Epithelial cell of proximal tubule (primary cell): Measurements from ENCODE around the gene FOXN4. TPM values are rescaled to one million over a fixed set of nuclear protein-coding genes. Genes with fewer than 3 reads are reported as not detected.

Source experiments
- DNase-seq: peaks from one replicate; pipeline ENCODE4 v3.0.0-alpha.2; 2011; ENCODE audit warnings: low read depth
- H3K4me3 ChIP-seq: 2 replicates; pipeline ENCODE4 v1.5.1; 2011; ENCODE audit warnings: low read depth, mild to moderate bottlenecking, low read length
- total RNA-seq: library from RNA; depleted of rRNA; stranded (reverse); fragments of >200 nt; gene quantifications from 2 replicates; pipeline ENCODE4 v1.2.3, GENCODE V29; 2015
- TF ChIP-seq, protein P1 (sequence below): conservative IDR thresholded peaks from 2 replicates; pipeline ENCODE4 v1.5.1; 2012; ENCODE audit warnings: low read depth, mild to moderate bottlenecking, low read length

The FOXN4 gene
- total RNA-seq, 1 donor from 2014 or later = not detected

DNA sequence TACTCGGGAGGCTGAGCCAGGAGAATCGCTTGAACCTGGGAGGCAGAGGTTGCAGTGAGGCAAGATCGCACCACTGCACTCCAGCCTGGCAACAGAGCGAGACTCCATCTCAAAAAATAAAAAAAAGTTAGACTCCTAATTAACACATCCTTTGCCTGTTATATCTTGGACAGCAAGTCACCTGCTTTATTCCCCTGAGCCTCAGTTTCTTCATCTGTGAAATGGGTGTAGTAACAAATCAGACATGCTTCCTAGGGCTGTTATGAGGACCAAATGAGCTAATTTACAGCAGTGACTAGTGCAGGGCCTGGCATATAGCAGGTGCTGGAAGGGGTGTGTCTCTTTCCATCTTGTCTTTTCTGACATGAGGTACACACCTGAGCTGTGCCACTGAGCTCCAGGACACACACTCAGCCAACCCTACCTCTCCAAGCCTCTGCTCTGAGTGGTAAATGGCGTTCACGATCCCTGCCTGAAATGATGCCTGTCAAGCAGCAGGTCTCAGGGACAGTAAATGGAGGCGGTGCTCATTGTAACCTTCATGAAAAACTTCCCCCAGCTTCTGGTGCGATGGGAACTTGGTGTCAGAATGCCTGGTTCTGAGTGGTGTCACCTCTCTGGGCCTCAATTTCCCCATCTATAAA, 31.7 kb downstream of the FOXN4 start:
- TF ChIP-seq, protein P1, sequence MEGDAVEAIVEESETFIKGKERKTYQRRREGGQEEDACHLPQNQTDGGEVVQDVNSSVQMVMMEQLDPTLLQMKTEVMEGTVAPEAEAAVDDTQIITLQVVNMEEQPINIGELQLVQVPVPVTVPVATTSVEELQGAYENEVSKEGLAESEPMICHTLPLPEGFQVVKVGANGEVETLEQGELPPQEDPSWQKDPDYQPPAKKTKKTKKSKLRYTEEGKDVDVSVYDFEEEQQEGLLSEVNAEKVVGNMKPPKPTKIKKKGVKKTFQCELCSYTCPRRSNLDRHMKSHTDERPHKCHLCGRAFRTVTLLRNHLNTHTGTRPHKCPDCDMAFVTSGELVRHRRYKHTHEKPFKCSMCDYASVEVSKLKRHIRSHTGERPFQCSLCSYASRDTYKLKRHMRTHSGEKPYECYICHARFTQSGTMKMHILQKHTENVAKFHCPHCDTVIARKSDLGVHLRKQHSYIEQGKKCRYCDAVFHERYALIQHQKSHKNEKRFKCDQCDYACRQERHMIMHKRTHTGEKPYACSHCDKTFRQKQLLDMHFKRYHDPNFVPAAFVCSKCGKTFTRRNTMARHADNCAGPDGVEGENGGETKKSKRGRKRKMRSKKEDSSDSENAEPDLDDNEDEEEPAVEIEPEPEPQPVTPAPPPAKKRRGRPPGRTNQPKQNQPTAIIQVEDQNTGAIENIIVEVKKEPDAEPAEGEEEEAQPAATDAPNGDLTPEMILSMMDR = no peak
- H3K4me3 ChIP-seq = no peak overlapping the region
- DNase-seq = no peak

- H3K4me3 ChIP-seq = no peak overlapping the region
- TF ChIP-seq, protein P1 = no peak
- no peak for DNase-seq
Measured at GRCh38 chr12:109276160-109276559, 32.9 kb downstream of the FOXN4 start.

DNA sequence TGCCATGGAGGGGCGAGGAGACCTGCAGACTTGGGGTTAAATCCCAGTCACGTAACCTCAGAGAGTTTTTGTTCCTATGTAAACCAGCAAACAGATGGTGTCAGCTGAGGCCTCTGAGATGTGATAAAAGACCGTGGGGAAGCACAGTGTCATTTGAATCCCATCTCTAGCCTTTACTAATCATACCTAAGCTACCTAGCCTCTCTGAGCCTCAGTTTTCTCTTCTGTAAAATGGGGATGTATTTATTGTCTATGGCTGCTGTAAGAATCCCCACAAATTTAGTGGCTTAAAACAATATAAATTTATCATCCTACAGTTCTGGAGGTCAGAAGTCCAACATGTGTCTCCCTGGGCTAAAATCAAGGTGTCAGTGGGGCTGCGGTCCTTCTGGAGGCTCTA, 33.9 kb downstream of the FOXN4 start:
- no peak for DNase-seq
- no peak overlapping the region for H3K4me3 ChIP-seq
- TF ChIP-seq, protein P1 = no peak

GRCh38 chr12:109274381-109274780, 34.7 kb downstream of the FOXN4 start:
- no peak for DNase-seq
- TF ChIP-seq, protein P1 = no peak
- H3K4me3 ChIP-seq = no peak overlapping the region

DNA sequence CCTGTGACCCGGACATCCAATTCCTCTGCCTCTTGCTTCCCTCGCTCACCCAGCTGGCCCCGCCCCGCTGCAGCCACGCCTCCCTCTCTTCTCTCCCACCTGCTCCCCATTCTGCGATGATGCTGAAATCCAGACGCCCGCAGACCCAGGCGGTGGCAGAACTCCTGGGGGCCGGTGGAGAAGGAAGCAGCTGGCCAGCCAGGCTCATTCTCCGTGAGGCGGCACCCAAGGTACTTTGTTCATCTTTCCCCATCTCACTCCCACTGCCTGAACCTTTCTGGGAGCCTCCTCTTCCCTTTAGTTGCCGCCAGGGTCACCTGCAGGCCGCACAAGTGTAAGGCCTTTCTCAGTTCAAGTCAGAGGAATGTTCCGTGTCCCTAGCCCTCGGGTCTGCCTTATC, 35.7 kb downstream of the FOXN4 start:
- no peak for DNase-seq
- no peak overlapping the region for H3K4me3 ChIP-seq
- TF ChIP-seq, protein P1 = no peak

DNA sequence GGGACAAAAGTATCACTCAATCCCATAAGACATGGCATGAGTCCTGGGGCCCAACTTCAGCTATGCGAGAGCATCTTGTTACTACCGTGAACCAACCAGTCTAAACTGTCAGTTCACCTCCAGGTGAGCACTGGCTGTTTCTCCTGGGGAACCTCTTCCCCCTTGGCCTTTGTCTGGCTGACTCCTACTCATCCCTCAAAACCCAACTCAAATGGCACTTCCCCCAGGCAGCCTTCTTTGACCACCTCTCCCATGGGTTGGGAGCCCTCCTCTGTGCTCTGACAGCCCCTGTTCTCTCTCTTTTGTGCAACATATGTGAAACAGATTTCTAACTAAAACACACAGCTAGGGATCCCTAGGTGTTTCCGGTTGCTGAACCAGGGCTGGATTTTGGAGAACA, 37.7 kb downstream of the FOXN4 start:
- no peak for DNase-seq
- TF ChIP-seq, protein P1 = no peak
- H3K4me3 ChIP-seq = no peak overlapping the region

DNA sequence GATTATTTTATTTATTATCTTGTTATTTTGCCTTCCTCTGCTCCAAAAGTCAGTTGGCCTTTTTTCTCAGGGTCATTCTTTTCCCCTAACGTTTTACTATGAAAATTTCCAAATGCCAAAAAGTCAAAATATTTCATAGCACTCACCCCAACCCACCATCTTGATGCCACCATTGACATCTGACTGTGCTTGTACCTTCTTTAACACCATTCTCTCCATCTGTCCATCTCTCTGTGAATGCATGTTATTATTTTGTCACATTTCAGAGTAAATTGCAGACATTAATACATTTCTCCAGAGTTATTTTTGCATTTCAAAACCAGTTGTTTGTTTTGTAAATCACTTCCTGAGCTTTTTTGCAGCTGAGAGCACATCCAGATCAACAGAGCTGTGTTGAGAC, 38.6 kb downstream of the FOXN4 start:
- DNase-seq = no peak
- TF ChIP-seq, protein P1 = no peak
- H3K4me3 ChIP-seq = no peak overlapping the region
